HTR-8/SVneo (cell line): Measurements from ENCODE around the gene HNRNPL.
"Not testable (repeated sequence)": the region's sequence is repeated elsewhere in the genome, so short reads cannot be mapped to it uniquely, and the experiment has no call there.

Experiments used
- DNase-seq: peaks from one replicate; pipeline ENCODE4 v3.0.0; 2011; ENCODE audit warnings: low spot score, mixed read lengths; ENCODE audit not compliant: insufficient read length
- FAIRE-seq: peaks from 2 replicates; lab custom pipeline; 2011; peaks lifted over from hg19 to GRCh38; lab: Jason Lieb, UNC

HNRNPL gene

DNA sequence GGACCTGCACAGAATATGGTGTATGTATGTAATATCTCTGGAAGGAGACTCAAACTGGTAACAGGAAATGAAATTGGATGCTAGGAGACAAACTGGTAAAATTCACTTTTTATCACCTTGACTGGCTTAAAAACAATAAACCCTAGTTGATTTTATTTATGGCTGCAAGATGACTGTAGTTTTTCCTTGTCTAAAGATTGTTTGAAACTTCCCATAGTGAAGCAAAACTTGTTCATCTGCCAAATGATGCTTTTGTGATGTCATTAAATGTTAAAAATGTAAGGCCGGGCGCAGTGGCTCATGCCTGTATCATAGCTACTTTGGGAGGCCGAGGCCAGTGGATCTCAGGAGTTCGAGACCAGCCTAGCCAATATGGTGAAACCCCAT lies 15.7 kb downstream of the HNRNPL start:
- DNase-seq (no peak), FAIRE-seq (no peak)

DNA sequence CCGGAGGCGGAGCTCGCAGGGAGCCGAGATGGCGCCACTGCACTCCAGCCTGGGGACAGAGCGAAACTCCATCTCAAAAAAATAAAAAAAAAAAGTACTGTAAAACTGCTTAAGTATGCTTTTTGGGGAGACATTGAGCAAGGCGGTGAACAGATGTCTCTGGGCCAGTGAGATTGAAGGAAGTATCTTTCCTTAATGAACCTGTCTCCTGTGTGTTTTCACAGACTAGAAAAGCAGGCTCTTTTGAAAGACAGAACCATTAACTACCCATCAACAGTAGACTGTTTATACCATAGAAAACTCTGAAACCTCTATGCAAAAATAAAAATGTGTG lies 16.7 kb downstream of the HNRNPL start:
- DNase-seq (no peak), FAIRE-seq (no peak)

DNA sequence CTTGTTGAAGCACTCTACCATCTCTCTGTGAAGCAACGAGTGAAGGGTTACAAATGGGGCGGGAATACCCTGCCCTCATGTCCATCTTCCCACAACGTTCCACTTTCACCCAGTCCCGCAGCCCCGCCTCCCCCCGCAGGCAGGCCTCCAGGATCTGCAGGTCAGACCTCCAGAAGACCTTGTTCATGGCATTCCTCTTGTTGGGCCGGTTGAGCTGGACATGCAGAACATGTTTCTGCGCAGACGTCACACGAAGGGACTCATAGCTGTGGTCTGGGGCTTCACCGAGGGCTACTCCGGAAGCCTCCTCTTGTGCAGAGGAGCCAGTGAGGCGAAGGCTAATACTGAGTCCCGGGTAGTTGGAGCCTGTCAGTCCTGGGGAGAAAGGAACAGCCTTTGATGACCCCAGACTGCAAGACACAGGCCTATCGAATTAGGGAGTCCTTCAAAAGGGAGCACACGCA lies 18.6 kb downstream of the HNRNPL start:
- FAIRE-seq (no peak), DNase-seq (peak; percentile 54)

DNA sequence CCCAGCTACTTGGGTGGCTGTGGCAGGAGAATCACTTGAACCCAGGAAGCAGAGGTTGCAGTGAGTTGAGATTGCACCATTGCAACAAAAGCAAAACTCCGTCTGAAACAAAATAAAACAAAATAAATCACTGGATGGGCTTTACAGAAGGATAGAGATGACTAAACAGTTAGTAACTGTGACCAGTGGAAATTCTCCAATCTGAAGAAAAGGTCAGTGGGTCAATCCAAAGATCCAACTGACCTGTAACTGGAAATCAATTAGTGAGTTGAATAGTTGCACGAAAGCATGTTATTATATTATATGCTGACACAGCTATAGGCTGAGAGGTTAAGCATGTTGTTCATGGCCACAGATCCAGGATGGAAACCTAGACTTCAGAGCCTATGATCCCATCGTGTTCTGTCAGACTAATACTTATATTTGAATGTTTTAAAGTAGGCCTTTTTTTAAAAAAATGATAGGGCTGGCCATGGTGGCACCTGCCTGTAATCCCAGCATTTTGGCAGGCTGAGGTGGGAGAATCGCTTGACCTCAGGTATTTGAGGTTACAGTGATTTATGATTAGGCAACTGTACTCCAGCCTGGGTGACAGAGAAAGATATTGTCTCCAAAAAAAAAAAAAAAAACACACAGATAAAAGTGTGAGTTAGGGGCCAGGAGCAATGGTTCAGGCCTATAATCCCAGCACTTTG lies 19.6 kb downstream of the HNRNPL start:
- FAIRE-seq = no peak
- DNase-seq = no peak

DNA sequence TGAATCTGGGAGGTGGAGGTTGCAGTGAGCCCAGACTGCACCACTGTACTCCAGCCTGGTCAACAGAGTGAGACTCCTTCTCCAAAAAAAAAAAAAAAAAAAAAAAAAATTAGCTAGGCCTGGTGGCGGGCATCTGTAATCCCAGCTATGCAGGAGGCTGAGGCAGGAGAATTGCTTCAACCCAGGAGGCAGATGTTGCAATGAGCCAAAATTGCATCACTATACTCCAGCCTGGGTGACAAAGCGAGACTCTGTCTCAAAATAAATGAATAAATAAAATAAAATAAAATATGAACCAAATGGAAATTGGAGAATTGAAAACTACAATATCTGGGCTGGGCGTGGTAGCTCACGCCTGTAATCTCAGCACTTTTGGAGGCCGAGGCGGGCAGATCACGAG lies 20.6 kb downstream of the HNRNPL start:
- not testable (repeated sequence) for FAIRE-seq, DNase-seq

DNA sequence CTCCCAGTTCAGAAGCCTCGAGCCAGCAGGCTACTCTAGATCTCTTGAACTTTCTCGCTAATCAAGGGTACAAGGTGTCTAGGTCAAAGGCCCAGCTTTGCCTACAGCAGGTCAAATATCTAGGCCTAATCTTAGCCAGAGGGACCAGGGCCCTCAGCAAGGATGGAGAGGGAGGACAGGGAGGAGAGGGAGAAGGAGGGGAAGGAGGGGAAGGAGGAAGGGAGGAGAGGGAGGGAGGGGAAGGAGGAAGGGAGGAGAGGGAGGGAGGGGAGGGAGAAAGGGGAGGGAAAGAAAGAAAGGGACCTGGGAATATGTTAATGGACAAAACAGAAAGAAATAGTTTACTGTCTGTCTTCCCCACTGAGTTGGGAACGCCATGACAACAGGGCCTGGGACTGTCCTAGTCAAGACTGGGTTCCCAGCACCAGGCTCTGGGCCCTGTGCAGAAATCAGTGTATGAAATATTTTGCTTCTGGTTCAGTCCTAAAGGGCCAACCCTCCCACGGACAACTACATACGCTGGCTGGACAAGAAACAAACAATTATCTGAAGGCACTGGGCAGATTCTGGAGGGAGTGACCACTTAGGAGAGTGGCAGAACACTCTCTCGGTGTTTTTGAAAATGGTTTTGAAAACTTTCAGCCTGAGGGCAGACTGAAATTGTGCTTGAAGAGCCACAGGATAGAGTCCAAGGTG lies 22.8 kb downstream of the HNRNPL start:
- FAIRE-seq (no peak), DNase-seq (no peak)

DNA sequence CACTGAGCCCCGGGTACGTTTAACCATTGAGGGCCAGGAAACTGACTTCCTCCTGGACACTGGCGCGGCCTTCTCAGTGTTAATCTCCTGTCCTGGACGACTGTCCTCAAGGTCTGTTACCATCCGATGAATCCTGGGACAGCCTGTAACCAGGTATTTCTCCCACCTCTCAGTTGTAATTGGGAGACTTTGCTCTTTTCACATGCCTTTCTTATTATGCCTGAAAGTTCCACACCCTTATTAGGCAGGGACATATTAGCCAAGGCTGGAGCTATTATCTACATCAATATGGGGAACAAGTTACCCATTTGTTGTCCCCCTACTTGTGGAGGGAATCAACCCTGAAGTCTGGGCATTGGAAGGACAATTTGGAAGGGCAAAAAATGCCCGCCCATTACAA lies 23.9 kb downstream of the HNRNPL start:
- not testable (repeated sequence) for DNase-seq, FAIRE-seq

DNA sequence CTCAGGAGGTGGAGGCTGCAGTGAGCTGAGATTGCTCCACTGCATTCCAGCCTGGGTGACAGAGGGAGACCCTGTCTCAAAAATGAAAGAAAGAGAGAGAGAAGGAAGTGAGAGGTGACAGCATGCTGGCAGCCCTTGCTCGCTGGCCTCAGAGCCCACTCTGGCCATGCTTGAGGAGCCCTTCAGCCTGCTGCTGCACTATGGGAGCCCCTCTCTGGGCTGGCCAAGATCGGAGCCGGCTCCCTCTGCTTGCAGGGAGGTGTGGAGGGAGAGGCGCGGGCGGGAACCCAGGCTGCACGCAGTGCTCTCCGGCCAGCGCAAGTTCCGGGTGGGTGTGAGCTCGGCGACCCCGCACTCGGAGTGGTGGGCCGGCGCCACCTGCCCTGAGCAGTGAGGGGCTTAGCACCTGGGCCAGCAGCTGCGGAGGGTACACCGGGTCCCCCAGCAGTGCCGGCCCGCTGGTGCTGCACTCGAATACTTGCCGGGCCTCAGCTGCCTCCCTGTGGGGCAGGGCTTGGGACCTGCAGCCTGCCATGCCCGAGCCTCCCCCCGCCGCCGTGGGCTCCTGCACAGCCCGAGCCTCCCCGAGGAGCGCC lies 28.5 kb downstream of the HNRNPL start:
- not testable (repeated sequence) for DNase-seq, FAIRE-seq

DNA sequence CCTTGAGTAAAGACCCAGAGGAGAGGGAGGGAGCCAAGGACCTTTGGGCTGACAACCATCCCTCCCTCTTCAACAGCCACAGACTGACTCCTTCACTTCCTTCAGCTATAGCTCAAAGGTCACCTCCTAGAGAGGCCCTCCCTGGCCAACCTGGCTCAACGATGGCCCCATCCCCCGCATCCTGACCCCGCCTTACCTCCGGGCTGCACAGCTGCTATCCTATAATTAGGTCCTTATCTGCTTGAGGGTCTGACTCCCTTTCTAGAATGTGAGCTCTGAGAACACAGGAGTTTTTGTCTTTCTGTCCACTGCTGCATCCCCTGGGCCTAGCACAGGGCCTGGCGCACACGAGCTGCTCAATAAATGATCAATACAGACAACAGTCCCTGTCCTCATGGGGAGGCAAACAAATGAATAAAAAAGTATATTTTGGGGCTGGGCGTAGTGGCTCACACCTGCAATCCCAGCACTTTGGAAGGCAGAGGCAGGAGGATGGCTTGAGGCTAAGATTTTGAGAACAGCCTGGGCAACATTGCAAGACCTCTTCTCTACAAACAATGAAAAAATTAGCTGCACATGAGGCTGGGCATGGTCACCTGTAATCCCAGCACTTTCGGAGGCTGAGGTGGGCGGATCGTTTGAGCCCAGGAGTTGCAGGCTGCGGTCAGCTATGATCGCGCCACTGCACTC lies 30.4 kb downstream of the HNRNPL start:
- FAIRE-seq (no peak), DNase-seq (no peak)

DNA sequence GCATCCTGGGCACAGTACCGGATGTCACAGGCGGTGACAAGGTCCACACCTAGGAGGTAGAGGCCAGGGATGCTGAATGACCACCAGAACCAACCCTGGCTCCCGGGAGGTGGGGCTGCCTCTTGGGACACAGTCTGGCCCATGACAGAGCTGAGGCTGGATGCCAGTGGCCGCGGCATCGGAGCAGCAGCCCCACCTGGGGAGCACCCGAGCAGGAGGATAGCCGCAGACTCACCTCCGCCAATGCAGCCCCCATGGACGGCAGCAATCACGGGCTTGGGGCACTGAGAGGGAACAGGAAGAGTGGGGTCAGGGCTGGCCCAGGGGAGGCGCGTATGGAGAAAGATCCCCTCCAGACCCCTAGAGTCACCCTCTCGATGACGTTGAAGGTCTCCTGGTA lies 32.7 kb downstream of the HNRNPL start:
- DNase-seq (no peak), FAIRE-seq (no peak)

DNA sequence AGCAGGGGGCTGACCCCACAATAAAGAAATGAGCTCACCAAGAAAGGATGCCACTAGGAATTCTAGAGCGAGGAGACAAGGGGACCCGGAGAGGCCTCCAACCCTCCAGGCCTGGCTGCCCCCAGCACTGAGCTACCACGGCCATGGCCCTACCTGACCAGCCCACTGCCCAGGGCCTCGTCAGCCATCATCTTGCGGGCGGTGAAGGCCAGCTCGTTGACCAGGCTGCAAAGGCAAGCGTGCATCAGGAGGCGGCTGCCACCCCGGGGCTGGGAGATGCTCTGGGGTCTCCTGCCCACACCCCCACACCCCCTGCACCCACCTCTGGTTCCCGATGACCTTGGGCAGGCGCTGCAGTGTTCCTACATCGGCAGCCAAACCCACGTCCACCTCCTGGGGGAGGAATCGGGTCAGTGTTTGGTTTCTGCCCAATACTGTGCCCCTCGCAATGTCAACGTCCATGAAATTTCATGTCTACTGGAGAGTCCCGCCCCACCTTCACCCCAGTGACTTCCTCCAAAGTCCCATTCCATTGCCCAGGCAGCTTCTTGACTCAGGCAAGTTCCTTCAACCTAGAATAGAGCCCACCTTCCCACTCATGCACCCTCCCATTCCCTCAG lies 33.5 kb downstream of the HNRNPL start:
- FAIRE-seq (no peak), DNase-seq (no peak)

DNA sequence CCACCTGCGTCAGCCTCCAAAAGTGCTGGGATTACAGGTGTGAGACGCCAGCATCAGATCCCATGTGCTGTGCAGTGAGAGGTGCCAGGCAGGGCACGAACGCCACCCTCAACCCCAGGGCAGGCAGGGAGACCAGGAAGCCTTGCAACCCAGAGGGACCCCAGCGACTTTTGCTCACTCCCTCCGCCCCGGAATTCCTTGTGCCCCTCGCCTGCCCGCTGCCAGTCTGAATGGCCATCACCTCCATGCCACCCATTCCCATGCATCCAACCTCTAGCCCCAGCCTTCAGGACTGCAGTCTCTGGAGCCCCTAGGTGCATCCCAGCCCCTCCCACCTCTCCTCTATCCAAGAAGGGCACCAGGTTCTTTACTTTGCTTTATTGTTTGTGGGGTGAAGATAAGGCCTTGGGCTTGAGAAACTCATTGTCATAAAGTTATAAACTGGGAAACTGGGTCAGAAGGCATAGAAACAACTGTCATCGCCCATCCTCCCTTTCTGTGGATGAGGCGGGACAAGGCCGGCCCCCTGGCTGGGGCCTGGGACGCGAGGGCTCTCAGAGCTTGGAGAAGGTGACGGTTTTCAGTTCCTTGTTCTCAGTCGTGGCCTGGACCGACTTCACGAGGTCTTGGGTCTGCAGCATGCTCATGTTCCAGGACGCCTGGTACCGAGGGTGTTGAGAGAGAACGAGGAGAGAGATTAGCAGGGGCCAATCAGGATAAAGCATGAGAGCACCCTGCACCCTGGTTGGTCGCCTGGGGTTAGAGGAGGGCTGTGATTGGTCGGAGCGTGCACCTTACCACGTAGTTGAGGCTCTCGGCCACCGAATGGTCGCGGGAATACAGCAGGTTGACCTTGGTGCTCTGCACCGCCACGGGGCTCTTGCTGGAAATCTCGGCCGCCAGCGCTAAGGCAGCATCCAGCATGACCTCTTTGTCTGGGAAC lies 34.5 kb downstream of the HNRNPL start:
- FAIRE-seq = no peak

DNA sequence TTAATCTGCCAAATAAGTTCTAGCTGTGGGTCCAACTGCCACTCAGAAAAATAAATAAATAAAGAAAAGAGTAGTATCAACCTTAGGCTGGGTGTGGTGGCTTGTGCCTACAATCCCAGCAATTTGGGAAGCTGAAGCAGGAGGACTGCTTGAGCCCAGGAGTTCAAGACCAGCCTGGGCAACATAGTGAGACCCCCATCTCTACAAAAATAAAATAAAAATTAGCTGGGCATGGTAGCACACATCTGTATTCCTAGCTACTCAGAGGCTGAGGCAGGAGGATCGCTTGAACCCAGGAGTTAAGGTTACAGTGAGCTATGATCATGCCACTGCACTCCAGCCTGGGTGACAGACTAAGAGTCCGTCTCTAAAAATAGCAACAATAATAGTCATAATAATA lies 35.9 kb downstream of the HNRNPL start:
- FAIRE-seq, DNase-seq: not testable (repeated sequence)

More for the DNA sequence above, 34.5 kb downstream of the HNRNPL start:
- DNase-seq = no peak

DNA sequence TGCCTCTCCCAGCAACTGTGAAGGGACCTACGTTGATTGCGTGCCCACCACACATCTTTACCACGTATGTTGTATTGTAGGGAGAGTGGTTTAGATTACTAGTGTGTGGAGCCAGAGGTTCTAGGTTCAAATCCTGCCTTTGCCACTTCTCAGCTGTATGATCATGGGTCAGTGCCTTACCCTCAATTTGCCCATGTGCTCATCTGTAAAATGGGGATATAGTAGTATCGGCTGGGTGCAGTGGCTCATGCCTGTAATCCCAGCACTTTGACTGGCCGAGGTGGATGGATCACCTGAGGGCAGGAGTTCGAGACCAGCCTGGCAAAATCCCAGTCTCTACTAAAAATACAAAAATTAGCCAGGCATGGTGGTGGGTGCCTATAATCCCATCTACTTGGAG lies 36.5 kb downstream of the HNRNPL start:
- FAIRE-seq = no peak
- DNase-seq = no peak

DNA sequence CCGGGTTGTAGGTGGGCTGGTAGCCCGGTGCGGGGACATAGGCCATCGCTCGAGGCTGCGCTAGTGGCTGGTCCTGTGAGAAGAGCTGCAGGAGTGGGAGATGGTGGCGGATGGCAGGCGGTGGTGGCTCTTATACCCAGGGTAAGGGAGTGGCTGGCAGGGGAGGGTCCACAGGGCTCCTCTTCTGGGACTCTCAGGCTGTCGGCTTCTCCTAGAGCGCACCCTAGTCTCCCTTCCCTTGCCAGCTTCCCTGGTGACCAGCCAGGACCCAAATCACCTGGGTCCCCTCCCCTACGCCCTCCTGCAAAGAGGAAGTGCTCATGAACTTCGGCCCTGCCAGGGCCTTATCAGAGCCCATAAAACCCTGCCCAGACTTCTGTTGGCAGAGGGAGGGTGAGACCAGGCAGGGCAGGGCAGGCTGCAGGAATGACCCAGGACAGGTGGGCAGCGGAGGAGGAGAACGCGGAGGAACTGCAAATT lies 36.9 kb downstream of the HNRNPL start, which contains the start of gene LGALS4:
Gene LGALS4, minus strand, starts transcription at position 105 of the 480 bp plus-strand sequence. Its CDS starts 59 bp downstream, at position 46.
- DNase-seq (no peak), FAIRE-seq (no peak)

DNA sequence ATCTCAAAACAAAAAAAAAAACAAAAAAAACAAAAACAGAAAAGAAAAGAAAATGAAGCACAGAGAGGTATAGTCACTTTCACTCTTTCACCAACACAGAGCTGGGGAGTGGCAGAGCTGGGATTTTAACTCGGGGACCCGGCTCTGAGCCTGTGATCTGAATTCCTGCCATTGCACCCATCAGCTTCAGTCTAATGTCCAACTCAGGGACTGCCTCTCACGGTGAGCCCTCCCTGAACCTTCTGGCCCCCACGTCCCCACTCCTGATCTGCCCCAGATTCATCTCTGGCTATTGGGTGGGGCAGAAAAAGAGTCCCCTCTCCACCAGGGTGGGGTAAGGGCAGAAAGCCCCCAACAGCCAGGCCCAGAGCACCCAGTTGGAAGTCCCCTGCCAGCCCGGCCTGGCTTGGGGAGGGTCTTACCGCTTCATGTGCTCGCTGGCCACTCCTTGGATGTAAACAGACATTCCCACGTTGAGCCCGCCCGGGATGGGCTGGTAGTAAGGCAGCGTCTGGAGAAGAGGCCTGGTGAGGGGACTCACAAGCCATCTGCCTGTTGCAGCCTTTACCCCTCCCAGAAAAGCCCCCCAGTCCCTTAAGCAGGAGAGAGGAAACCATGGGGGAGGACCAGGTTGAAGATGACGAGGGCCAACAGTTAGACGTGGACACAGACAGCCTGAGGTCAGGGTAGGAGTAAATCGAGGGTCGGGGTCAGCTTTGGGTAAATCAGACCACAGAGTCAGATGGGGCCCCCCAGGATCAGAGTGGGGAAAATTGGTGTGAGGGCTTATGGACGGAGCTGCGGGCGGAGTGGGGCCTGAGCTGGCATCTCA lies 37.6 kb downstream of the HNRNPL start:
- FAIRE-seq = no peak
- DNase-seq = no peak

DNA sequence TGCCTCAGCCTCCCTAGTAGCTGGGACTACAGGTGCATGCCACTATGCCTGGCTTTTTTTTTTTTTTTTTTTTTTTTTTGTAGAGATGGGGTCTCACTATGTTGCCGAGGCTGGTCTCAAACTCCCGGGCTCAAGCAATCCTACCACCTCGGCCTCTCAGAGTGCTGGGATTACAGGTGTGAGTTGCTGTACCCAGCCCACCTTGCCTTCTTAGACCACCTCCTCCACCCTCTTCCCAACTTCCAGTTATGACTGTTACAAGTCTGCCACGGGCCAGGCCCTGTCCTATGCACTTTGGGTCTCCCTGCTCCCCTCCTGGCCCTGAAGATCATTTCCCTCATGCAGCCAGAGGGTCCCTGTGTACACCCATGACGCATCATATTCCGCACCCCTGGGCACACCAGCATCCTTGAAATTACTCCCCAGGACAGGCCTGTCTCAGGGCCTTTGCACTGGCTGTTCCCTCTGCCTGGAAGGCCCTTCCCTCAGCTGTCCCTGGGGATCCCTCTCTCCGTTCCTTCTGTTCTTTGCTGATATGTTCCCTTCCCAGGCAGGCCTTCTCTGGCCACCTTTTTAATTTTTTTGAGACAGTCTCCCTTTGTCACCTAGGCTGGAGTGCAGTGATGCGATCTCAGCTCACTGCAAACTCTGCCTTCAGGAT lies 40.1 kb downstream of the HNRNPL start:
- FAIRE-seq (no peak), DNase-seq (no peak)

DNA sequence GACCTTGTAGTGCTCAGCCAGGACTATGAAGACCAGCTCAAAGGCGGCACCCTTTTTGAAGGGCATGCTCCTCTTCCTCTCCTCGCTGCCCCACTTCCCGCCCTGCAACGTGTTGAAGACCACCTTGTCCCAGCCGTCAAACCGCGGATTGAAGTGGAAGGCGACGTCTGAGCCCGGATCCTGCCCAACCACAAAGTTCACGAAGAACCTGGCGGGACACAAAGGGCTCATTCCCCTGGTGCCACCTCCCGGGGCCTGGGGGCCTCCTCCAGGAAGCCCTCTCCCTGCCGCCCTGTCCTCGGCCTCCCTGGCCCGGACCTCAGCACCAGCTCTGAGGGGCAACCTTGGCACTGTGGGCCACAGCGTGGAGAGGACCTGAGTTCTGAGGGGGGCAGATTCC lies 41.0 kb downstream of the HNRNPL start:
- DNase-seq (no peak), FAIRE-seq (no peak)
